COLO829 (cell line): Measurements from ENCODE around the gene SH3BGRL.
"Not testable (repeated sequence)": the region's sequence is repeated elsewhere in the genome, so short reads cannot be mapped to it uniquely, and the experiment has no call there.

Experiments
- DNase-seq: peaks from one replicate; pipeline ENCODE4 v3.0.0; 2012; ENCODE audit warnings: low spot score

SH3BGRL gene

GRCh38 chrX:81259714-81260395 is 58.0 kb downstream of the SH3BGRL start:
- DNase-seq, result no peak

DNA sequence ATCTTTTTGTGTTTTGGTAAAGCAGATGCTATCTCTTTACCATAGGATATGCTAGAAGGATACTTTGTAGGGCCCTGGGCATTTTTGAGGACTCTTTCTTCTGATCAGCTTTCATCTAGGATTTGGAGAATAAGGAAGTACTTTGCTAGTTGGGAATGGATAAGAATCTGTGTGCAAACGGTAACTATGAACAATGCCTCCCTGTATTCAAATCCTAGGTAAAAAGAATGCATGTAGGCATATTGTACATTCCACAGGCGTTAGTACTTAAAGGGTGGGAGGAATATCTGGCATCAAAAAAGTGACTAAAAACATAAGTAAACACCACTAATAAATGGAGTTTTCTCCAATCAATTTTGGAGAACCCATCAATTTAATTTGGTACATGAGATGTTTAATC is 59.7 kb downstream of the SH3BGRL start:
- peak; percentile 12 for DNase-seq

DNA sequence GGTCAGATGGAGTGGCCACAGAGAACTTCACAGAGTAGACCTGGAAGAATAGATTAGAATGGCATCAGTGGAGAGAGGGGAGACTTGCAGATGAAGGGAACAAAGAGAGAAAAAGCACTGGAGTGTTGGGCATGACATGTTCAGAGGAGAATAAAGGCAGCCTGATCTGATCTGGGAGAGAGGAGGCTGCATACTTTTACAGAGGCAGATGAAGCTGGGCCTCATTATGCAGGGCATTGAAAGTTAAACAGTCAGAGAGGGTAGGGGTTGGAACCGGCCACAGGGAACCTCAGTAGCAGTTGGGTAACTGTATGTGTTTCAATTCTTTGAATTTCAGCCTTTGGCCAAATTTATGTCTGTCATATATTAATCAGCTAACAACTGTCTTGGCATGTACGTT is 61.2 kb downstream of the SH3BGRL start:
- no peak for DNase-seq

GRCh38 chrX:81278616-81279015 is 76.7 kb downstream of the SH3BGRL start:
- no peak for DNase-seq

- DNase-seq, result no peak
Observed at GRCh38 chrX:81280148-81280547, 78.2 kb downstream of the SH3BGRL start.

DNA sequence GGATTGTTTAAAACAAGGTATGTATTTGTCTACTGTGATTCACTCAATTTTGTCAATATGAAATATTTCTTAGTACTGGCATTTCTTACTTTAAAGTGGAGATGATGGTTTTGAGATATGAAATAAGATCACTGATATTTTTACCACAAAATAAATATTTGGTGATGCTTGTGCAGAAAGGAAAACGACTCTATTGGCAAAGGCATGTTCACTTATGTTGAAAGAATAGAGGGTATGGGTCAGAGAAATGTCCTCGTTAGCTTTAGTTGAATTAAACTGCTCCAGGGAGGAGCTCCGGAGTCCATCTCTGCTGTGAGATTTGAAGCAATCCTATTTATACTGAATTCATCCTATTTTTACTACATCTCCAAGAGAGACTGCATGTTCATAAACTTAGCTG is 84.2 kb downstream of the SH3BGRL start:
- no peak for DNase-seq

- DNase-seq, result no peak
Observed at GRCh38 chrX:81286608-81287007, 84.7 kb downstream of the SH3BGRL start.

DNA sequence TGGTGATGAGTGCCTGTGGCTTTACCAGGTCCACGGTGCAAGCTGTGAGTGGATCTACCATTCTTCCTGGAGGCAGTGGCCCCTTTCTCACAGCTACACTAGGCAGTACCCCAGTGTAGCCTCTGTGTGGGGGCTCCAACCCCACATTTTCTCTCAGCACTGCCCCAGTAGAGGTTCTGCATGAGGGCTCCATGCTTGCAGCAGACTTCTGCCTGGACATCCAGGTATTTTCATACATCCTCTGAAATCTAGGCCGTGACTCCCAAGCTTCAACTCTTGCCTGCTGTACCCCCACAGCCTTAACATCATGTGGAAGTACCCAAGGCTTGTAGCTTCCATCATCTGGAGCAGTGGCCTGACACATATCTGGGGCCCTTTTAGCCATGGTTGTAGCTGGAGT is 90.1 kb downstream of the SH3BGRL start:
- DNase-seq, result no peak

DNA sequence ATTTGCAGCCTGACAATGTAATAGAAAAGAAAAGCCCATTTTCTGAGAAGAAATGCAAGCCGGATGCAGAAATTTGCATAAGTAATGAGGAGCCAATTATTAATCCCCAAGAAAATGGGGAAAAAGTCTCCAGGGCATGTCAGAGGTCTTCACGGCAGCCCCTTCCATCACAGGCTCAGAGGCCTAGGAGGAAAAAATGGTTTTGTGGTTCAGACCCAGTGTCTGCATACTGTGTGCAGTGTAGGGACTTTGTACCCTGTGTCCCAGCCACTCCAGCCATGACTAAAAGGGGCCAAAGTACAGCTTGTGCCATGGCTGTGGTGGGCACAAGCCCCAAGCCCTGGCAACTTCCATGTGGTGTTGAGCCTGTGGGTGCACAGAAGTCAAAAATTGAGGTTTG is 92.2 kb downstream of the SH3BGRL start:
- no peak for DNase-seq

DNA sequence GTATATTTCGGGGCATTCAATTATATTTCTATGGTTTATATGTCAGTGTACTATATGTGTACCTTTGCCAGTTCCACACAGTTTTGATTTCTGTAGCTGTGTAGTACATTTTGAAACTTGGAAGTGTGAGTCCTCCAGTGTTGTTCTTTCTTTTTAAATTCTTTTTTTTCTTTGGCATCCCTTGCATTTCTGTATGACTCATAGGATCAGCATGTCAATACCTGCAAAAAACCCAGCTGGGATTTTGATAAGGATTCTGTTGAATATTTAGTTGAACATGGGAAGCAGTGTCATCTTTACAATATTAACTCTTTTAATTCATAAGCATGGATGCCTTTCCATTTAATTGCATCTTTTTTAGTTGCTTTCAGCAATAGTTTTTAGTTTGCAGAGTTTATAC is 100.0 kb downstream of the SH3BGRL start:
- no peak for DNase-seq

DNA sequence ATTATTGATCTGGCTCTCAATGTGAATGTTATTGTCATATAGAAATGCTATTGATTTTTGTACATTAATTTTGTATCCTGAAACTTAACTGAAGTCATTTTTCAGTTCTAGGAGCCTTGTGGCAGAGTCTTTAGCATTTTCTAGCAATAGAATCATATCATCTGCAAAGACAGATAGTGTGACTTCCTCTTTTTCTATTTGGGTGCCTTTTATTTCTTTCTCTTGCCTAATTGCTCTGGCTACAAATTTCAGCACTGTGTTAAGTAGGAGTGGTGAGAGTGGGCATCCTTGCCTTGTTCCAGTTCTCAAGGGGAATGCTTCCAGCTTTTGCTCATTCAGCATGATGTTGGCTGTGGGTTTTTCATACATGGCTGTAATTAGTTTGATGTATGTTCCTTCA is 102.7 kb downstream of the SH3BGRL start:
- DNase-seq, result no peak

GRCh38 chrX:81305240-81305639 is 103.3 kb downstream of the SH3BGRL start:
- DNase-seq, result no peak

DNA sequence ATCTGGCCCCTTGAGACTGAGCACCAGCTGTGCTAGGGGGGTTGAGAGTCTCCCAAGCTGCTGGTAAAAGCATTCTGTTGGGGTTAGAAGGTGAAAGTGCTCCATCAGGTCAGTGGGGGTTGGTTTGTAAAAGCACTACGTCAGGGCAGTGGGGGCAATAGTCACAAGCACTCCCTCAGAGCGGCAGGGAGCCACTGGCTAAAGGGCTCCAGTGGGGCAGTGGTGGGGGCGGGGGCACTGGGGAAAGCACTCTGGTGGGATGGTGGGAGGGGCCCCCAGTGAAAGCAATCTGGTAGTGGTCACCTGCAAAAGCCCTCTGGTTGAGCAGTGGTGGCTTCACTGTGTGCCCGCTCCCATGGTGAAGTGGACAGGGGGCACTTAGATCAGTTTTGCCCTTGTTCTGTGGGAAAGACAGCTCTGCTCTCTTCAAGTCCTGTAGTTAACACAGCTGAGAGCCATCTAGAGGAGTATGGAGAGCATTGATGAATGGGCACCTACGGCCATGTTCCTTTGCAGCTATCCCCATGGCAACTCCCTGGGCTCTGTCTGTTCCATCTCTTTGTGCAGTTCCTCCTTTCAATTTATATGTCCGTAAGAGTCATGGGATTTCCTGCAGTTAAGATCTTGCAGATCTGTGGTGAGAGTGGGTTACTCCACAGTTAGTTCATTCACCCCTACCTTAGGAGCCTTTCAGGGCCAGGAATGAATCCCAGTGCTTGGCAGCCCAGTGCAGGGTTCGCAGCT is 106.4 kb downstream of the SH3BGRL start:
- no peak for DNase-seq

- no peak for DNase-seq
Observed at GRCh38 chrX:81316163-81316562, 114.3 kb downstream of the SH3BGRL start.

DNA sequence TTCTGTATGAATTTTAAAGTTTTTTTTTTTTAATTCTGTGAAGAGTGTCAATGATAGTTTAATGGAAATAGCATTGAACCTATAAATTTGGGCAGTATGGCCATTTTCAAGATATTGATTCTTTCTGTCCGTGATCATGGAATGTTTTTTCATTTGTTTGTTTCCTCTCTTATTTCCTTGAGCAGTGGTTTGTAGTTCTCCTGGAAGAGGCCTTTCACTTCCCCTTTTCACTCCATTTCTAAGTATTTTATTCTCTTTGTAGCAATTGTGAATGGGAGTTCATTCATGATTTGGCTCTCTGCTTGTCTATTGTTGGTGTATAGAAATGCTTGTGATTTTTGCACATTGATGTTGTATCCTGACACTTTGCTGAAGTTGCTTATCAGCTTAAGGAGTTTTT is 129.8 kb downstream of the SH3BGRL start:
- DNase-seq, result not testable (repeated sequence)

GRCh38 chrX:81336455-81337152 is 134.7 kb downstream of the SH3BGRL start:
- DNase-seq, result no peak

GRCh38 chrX:81337805-81338204 is 135.9 kb downstream of the SH3BGRL start:
- DNase-seq, result no peak

DNA sequence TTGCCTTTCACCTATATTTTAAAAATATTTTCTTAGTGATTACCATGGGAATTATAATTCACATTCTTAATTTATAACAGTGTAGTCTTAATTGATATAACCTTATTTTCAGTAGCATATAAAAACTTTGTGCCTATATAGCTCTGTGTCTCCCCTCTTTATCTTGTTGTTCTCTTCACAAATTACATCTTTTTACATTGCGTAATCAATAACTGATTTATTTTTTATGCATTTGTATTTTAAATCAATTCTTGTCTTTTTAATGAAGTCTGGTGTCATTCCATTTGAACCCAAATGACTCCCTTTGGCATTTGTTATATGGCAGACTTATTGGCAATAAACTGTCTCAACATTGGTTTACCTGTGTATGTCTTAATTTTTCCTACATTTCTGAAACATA is 137.0 kb downstream of the SH3BGRL start:
- no peak for DNase-seq

GRCh38 chrX:81345296-81345695 is 143.4 kb downstream of the SH3BGRL start:
- DNase-seq, result not testable (repeated sequence)
